Body of pancreas (tissue), 4 donors: ENCODE measurements around the gene COL6A2. TPM values are rescaled to one million over a fixed set of nuclear protein-coding genes. Genes with fewer than 3 reads are reported as not detected.

Source experiments
- ATAC-seq: fragments of 150-250 bp; one replicate; pipeline ENCODE4 v1.9.1; 2016
- DNase-seq, 4 donors: peaks; one replicate each; pipeline ENCODE4 v3.0.0-alpha.2; 2019
- H3K27ac ChIP-seq, 4 donors: fragments of 200-600 bp; sonication (generic); 1 replicate in 3 of 4; 2 replicates in 1 of 4; pipeline versions ENCODE4 v1.5.1 to v1.6.1; 2016 to 2019; ENCODE audit warnings: mild to moderate bottlenecking in 1 of 4, mixed read lengths in 1 of 4, moderate library complexity in 1 of 4
- H3K27me3 ChIP-seq, 2 donors: fragments of 200-600 bp; sonication (generic); one replicate each; pipeline ENCODE4 v1.6.0; 2016; ENCODE audit warnings: mild to moderate bottlenecking in 1 of 2
- H3K36me3 ChIP-seq, 2 donors: fragments of 200-600 bp; sonication (generic); replicated peaks in 1 of 2; 2 replicates each; pipeline ENCODE4 v1.5.1; 2016; ENCODE audit warnings: low read depth in 2 of 2; ENCODE audit not compliant: insufficient read depth in 1 of 2
- H3K4me1 ChIP-seq: fragments of 200-600 bp; sonication (generic); one replicate; pipeline ENCODE4 v1.6.0; 2016
- H3K4me3 ChIP-seq, 2 donors: fragments of 200-600 bp; sonication (generic); 1 replicate in 1 of 2; 2 replicates in 1 of 2; pipeline ENCODE4 v1.5.1; 2016 to 2019
- H3K9me3 ChIP-seq, 3 donors: fragments of 200-600 bp; sonication (generic); 1 replicate in 2 of 3; 2 replicates in 1 of 3; pipeline ENCODE4 v1.5.1; 2016
- POLR2A ChIP-seq, 3 donors: fragments of 450-650 bp; IDR thresholded peaks; one replicate each; pipeline ENCODE4 v1.6.1; 2016; ENCODE audit warnings: antibody characterized with exemption in 3 of 3, mild to moderate bottlenecking in 2 of 3
- WGBS, 2 donors: methylation state at CpG; one replicate each; pipeline ENCODE4 v1.1.5; 2017; 5-methylcytosine and 5-hydroxymethylcytosine counted together
- intact Hi-C: fragments of 100-400 bp; cut with DNase I; formaldehyde crosslinking; loops from one replicate; pipeline ENCODE4 v1.15.1; 2023
- total RNA-seq, 2 donors: library from RNA; depleted of rRNA; stranded (reverse); fragments of >200 nt; gene quantifications; one replicate each; pipeline ENCODE4 v1.1.0, GENCODE V29; 2016
- TF ChIP-seq, protein P1 (sequence below), 7 experiments: fragments of 450-650 bp in 4 of 7; fragments of 200-600 bp in 3 of 7; sonication (generic) in 3 of 7; IDR thresholded peaks; one replicate each; pipeline ENCODE4 v1.5.1; 2016 to 2019; ENCODE audit warnings: antibody characterized with exemption in 7 of 7

COL6A2 gene
- total RNA-seq, 2 donors from 2014 or later: 72.1 to 339 TPM

DNA sequence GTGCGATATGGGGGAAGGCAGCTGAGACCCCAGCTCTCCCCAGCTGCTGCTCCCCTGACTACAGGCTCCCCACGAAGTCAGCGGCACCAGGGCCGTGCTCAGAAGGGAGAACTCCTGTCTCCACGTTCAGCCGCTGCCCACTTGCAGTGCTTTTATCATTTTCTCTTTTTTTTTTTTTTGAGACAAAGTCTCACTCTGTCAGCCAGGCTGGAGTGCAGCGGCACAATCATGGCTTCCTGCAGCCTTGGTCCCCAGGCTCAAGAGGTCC is 58.4 kb downstream of the COL6A2 start:
- ATAC-seq (no peak), DNase-seq (no peak)
- Histone ChIP-seq H3K27me3 (no peaks in the 10 kb centered on the region), H3K27ac (no peak overlapping the region), H3K9me3 (no peaks in the 10 kb centered on the region), H3K36me3 (no peaks in the 10 kb centered on the region), H3K4me1 (peaks cover 14% of the 10 kb centered on the region), H3K4me3 (no peak overlapping the region)
- WGBS, 2 donors: 85 to 90% methylated on average over 7 of the region's 7 CpGs
- intact Hi-C loops: no loop called here
- no peak for TF ChIP-seq POLR2A (IDR thresholded peaks at IDR 0.05)
- TF ChIP-seq, protein P1, sequence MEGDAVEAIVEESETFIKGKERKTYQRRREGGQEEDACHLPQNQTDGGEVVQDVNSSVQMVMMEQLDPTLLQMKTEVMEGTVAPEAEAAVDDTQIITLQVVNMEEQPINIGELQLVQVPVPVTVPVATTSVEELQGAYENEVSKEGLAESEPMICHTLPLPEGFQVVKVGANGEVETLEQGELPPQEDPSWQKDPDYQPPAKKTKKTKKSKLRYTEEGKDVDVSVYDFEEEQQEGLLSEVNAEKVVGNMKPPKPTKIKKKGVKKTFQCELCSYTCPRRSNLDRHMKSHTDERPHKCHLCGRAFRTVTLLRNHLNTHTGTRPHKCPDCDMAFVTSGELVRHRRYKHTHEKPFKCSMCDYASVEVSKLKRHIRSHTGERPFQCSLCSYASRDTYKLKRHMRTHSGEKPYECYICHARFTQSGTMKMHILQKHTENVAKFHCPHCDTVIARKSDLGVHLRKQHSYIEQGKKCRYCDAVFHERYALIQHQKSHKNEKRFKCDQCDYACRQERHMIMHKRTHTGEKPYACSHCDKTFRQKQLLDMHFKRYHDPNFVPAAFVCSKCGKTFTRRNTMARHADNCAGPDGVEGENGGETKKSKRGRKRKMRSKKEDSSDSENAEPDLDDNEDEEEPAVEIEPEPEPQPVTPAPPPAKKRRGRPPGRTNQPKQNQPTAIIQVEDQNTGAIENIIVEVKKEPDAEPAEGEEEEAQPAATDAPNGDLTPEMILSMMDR (IDR thresholded peaks at IDR 0.05): no peak

DNA sequence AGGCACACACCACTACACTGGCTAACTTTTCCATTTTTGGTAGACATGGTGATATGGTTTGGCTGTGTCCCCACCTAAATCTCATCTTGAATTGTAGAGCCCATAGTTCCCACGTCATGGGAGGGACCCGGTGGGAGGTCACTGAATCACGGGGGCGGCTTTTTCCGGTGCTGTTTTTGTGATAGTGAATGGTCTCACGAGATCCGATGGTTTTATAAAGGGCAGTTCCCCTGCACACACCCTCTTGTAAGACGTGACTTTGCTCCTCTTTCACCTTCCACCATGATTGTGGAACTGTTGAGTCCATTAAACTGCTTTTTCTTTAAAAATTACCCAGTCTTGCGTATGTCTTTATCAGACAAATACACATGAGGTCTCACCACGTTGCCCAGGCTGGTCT is 58.8 kb downstream of the COL6A2 start:
- DNase-seq: no peak

DNA sequence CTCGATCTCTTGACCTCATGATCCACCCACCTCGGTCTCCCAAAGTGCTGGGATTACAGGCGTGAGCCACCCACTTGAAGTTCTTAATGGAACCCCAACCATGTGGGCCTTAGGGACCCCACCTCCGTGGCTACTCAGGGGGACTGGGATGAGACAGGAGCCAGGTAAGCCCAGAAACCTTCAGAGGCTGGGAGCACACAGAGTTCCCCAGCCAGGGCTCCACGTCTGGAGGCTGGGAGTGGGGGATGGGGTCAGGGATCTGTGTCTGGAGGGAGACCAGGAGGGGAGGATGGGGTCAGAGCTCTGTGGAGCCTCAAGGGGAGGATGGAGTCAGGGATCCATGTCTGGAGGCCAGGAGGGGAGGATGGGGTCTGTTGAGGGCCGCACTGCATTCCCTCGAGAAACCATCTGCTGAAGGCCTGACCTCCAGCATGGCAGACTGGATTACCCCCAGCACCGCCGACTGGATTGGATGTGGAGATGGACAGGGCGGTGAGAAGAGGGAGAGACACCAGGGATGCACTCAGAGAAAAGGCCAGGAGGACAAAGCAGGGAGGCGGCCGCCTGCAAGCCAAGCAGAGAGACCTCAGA is 59.6 kb downstream of the COL6A2 start:
- ATAC-seq: no peak
- Histone ChIP-seq H3K27ac (no peak overlapping the region), H3K4me1 (peaks cover 14% of the 10 kb centered on the region), H3K36me3 (no peaks in the 10 kb centered on the region), H3K4me3 (no peak overlapping the region), H3K9me3 (no peaks in the 10 kb centered on the region), H3K27me3 (no peaks in the 10 kb centered on the region)
- no peak for TF ChIP-seq POLR2A (IDR thresholded peaks at IDR 0.05)
- TF ChIP-seq, protein P1 (IDR thresholded peaks at IDR 0.05): no peak
- peak in 1 of 4 donors; percentile 2 for DNase-seq
- 83 to 90% methylated on average over 12 of the region's 12 CpGs for WGBS, 2 donors
- intact Hi-C loops: no loop called here

More for the DNA sequence above, 58.8 kb downstream of the COL6A2 start:
- intact Hi-C loops: no loop called here
- 73 to 83% methylated on average over 9 to 10 of the region's 10 CpGs for WGBS, 2 donors
- Histone ChIP-seq H3K4me1 (peaks cover 14% of the 10 kb centered on the region), H3K27me3 (no peaks in the 10 kb centered on the region), H3K9me3 (no peaks in the 10 kb centered on the region), H3K36me3 (no peaks in the 10 kb centered on the region), H3K4me3 (no peak overlapping the region), H3K27ac (no peak overlapping the region)
- TF ChIP-seq, protein P1 (IDR thresholded peaks at IDR 0.05): no peak
- no peak for TF ChIP-seq POLR2A (IDR thresholded peaks at IDR 0.05)
- no peak for ATAC-seq

DNA sequence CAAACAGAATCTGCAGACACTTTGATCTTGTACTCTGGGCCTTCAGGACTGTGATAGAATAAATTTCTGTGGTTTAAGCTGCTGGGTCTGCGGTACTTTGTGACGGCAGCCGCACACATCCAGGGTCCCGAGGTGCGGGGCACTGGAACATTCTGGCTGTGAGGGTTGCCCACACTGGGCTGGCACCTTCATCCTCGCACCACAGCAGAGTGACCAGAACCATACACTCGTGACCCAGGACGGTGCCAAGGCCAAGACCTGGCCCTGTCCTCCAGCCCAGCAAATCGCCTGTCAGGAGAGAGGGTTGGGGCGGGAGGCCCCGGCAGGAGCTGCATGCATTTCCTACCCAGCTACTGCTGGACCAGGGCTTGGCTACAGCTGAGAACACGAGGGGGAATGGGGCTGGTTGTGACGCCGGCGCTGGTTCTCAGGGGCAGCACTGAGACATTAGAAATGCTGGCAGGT is 60.1 kb downstream of the COL6A2 start:
- intact Hi-C loops: no loop called here

More for the DNA sequence above, 60.1 kb downstream of the COL6A2 start:
- 79 to 95% methylated on average over 4 to 15 of the region's 15 CpGs for WGBS, 2 donors
- Histone ChIP-seq H3K9me3 (no peaks in the 10 kb centered on the region), H3K27ac (no peak overlapping the region), H3K4me1 (peaks cover 10% of the 10 kb centered on the region), H3K4me3 (no peak overlapping the region), H3K27me3 (no peaks in the 10 kb centered on the region), H3K36me3 (no peaks in the 10 kb centered on the region)
- TF ChIP-seq POLR2A (IDR thresholded peaks at IDR 0.05): no peak
- TF ChIP-seq, protein P1 (IDR thresholded peaks at IDR 0.05): no peak
- ATAC-seq (no peak), DNase-seq (peak in 1 of 4 donors; percentile 2)
